GM12875 (cell line): Measurements from ENCODE around the gene TRIM24.
"Not testable (repeated sequence)": the region's sequence is repeated elsewhere in the genome, so short reads cannot be mapped to it uniquely, and the experiment has no call there.

Experiments
- H3K4me3 ChIP-seq: one replicate; pipeline ENCODE4 v1.5.1; 2011; ENCODE audit warnings: low read depth, low read length, control low read depth
- TF ChIP-seq, protein P1 (sequence below): IDR thresholded peaks from 2 replicates; pipeline ENCODE4 v1.5.1; 2011; ENCODE audit warnings: low read depth, mild to moderate bottlenecking, control low read depth, inconsistent platforms, low read length, moderate library complexity, borderline replicate concordance; ENCODE audit not compliant: insufficient read depth

TRIM24 gene

DNA sequence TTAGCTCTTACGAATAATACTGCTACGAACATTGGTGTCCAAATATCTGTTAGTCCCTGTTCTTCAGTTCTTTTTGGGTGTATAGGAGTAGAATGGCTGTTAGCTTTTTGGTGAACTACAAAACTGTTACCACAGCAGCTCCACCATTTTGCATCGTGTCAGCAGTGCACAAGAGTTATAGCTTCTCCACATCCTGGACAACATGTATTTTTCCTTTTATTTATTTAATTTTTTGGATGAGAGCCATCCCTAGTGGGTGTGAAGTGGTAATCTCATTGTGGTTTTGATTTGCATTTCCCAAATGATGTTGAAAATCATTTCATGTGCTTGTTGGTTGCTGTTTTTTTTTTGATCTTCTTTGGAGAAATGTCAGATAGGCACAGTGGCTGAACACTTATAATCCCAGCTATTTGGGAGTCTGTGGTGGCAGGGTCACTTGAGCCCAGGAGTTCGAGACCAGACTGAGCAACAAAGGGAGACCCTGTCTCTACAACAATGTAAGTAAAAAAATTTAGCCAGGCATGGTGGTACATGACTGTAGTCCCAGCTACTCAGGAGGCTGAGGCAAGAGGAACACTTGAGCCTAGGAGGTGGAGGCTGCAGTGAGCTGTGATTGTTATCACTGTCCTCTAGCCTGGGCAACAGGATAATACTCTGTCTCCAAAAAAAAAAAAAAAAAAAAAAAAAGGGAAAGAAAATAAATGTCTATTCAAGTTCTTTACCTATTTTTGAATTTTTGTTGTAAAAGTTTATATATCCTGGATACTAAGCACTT, 31.7 kb downstream of the TRIM24 start:
- H3K4me3 ChIP-seq = no peak overlapping the region

DNA sequence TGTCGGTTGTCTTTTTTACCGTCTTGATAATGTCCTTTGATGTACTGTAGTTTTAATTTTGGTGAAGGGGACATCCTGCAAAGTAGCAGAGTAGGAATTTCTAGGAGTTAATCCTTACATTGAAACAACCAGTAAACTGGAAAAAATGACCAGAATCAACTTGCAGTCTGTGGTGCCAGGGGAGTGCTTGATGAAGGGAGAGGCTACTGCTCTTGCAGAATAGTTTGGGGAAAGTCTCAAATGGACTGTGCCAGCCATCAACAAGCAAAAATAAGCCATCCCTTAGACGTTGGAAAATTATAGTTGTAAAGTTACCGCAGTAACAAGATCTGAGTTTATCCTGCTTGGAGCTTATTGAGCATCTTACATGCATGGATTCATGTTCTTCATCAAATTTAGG, 32.4 kb downstream of the TRIM24 start:
- no peak overlapping the region for H3K4me3 ChIP-seq
- TF ChIP-seq, protein P1, sequence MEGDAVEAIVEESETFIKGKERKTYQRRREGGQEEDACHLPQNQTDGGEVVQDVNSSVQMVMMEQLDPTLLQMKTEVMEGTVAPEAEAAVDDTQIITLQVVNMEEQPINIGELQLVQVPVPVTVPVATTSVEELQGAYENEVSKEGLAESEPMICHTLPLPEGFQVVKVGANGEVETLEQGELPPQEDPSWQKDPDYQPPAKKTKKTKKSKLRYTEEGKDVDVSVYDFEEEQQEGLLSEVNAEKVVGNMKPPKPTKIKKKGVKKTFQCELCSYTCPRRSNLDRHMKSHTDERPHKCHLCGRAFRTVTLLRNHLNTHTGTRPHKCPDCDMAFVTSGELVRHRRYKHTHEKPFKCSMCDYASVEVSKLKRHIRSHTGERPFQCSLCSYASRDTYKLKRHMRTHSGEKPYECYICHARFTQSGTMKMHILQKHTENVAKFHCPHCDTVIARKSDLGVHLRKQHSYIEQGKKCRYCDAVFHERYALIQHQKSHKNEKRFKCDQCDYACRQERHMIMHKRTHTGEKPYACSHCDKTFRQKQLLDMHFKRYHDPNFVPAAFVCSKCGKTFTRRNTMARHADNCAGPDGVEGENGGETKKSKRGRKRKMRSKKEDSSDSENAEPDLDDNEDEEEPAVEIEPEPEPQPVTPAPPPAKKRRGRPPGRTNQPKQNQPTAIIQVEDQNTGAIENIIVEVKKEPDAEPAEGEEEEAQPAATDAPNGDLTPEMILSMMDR = no peak

More for the DNA sequence above, 31.7 kb downstream of the TRIM24 start:
- TF ChIP-seq, protein P1 = no peak

DNA sequence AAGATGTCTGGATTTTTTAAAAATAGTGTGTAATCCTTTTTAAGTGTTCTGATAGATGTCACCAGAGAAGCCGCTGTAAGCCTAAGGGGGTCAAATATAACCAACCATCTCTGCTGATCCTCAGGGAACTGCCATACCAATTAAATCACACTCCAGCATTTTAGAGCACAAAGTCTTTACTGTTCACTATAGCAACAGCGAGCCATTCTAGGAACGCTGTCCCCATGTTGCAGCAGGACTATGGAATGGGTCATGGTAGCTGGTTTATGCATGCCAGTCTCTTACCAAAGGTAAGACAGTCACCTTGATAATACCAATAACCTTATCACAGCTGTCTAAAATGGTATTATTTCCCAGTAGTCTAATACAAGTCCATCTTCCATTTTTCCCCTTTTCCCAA, 33.5 kb downstream of the TRIM24 start:
- TF ChIP-seq, protein P1 = no peak
- H3K4me3 ChIP-seq = no peak overlapping the region

DNA sequence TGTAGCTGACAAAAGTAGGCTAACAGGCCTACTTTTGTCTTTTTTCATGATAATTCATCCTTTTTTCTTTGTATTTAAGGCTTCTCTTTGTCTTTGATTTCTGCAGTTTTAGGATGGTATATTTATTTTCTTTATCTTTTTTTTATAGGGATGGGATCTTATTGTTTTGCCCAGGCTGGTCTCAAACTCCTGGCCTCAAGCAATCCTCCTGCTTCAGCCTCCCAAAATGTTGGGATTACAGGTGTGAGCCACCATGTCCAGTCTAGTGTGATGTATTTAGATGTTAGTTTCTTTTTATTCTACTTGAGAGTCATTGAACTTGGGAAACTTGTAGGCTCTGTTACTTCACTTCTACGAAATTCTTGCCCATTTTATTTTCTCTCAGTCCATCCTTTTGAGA, 35.4 kb downstream of the TRIM24 start:
- no peak overlapping the region for H3K4me3 ChIP-seq

DNA sequence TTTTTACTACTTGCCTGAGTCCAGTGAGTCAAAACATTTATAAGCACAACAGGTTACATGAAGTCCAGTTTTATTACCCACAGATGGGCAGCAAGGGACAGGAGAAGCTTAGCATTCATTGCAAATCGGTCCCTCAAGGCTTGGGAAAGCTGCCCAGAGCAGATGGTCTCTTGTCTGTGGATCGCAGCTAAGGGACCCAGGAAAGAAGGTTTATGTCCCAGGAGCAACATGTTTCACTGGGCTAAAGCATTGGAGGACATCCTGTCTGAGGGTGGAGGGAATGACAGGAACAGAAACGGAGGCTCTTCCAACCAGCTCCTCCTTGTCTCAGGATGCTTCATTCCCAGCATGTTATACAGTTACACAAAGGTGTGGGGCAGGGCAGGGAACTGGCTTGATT, 39.3 kb downstream of the TRIM24 start:
- TF ChIP-seq, protein P1 = no peak
- H3K4me3 ChIP-seq = no peak overlapping the region

More for the DNA sequence above, 35.4 kb downstream of the TRIM24 start:
- TF ChIP-seq, protein P1 = no peak

DNA sequence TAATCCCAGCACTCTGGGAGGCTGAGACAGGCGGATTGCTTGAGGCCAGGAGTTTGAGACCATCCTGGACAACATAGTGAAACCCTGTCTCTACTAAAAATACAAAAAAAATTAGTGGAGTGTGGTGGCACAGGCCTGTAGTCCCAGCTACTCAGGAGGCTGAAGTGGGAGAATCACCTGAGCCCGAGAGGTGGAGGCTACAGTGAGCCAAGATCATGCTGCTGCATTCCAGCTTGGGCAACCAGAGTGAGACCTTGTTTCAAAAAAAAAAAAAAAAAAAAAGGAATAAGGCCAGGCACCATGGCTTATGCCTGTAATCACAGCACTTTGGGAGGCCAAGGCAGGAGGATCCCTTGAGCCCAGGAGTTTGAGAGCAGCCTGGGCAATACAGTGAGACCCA, 40.2 kb downstream of the TRIM24 start:
- H3K4me3 ChIP-seq = not testable (repeated sequence)

DNA sequence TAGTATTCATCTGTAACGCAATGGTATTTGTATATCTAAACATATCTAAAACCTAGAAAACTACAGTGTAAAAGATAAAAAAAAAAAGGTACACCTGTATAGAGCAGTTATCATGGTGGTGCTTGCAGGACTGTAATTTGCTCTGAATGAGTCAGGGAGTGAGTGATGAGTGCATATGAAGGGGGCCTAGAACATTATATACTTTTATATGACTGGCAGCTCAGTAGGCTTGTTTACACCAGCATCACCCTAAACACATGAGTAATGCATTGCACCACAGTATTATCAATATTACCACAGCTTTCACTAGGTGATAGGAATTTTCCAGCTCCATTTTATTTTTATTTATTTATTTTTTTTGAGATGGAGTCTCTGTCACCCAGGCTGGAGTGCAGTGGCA, 40.8 kb downstream of the TRIM24 start:
- H3K4me3 ChIP-seq = no peak overlapping the region
- TF ChIP-seq, protein P1 = no peak
